ENCODE measurements around the gene BBX. TPM values are rescaled to one million over a fixed set of nuclear protein-coding genes. Genes with fewer than 3 reads are reported as not detected.
"Not testable (repeated sequence)": the region's sequence is repeated elsewhere in the genome, so short reads cannot be mapped to it uniquely, and the experiment has no call there.

The BBX gene
- total RNA-seq, 1 donor from 2014 or later, result 53.5 TPM

GRCh38 chr3:107796791-107797190, 274.0 kb downstream of the BBX start:
- DNase-seq (ENCODE audit: low read depth, low spot score), result no peak

GRCh38 chr3:107797586-107797985, 274.8 kb downstream of the BBX start:
- no peak for DNase-seq (ENCODE audit: low read depth, low spot score)

- DNase-seq (ENCODE audit: low read depth, low spot score), result peak; percentile 4
Observed at GRCh38 chr3:107798381-107798780, 275.6 kb downstream of the BBX start.

- DNase-seq (ENCODE audit: low read depth, low spot score), result no peak
Observed at GRCh38 chr3:107800710-107801109, 277.9 kb downstream of the BBX start.

GRCh38 chr3:107803170-107803569, 280.4 kb downstream of the BBX start:
- DNase-seq (ENCODE audit: low read depth, low spot score), result no peak

- no peak for DNase-seq (ENCODE audit: low read depth, low spot score)
Observed at GRCh38 chr3:107806021-107806420, 283.3 kb downstream of the BBX start.

GRCh38 chr3:107806536-107806935, 283.8 kb downstream of the BBX start:
- no peak for DNase-seq (ENCODE audit: low read depth, low spot score)

- no peak for DNase-seq (ENCODE audit: low read depth, low spot score)
Observed at GRCh38 chr3:107810171-107811071, 287.7 kb downstream of the BBX start.

GRCh38 chr3:107813026-107813425, 290.3 kb downstream of the BBX start:
- no peak for DNase-seq (ENCODE audit: low read depth, low spot score)

GRCh38 chr3:107816107-107816506, 293.3 kb downstream of the BBX start:
- DNase-seq (ENCODE audit: low read depth, low spot score), result no peak

GRCh38 chr3:107817076-107817475, 294.3 kb downstream of the BBX start:
- DNase-seq (ENCODE audit: low read depth, low spot score), result no peak

GRCh38 chr3:107818025-107818424, 295.3 kb downstream of the BBX start:
- no peak for DNase-seq (ENCODE audit: low read depth, low spot score)

- DNase-seq (ENCODE audit: low read depth, low spot score), result no peak
Observed at GRCh38 chr3:107819656-107820055, 296.9 kb downstream of the BBX start.

GRCh38 chr3:107822308-107822707, 299.5 kb downstream of the BBX start:
- no peak for DNase-seq (ENCODE audit: low read depth, low spot score)

- no peak for DNase-seq (ENCODE audit: low read depth, low spot score)
Observed at GRCh38 chr3:107824822-107825371, 302.1 kb downstream of the BBX start.

GRCh38 chr3:107825556-107825955, 302.8 kb downstream of the BBX start:
- no peak for DNase-seq (ENCODE audit: low read depth, low spot score)

GRCh38 chr3:107826727-107827126, 304.0 kb downstream of the BBX start:
- no peak for DNase-seq (ENCODE audit: low read depth, low spot score)

GRCh38 chr3:107829185-107829584, 306.4 kb downstream of the BBX start:
- no peak for DNase-seq (ENCODE audit: low read depth, low spot score)

GRCh38 chr3:107831590-107831989, 308.8 kb downstream of the BBX start:
- DNase-seq (ENCODE audit: low read depth, low spot score), result no peak

GRCh38 chr3:107833043-107833442, 310.3 kb downstream of the BBX start:
- no peak for DNase-seq (ENCODE audit: low read depth, low spot score)

GRCh38 chr3:107833722-107834416, 311.1 kb downstream of the BBX start:
- no peak for DNase-seq (ENCODE audit: low read depth, low spot score)

- not testable (repeated sequence) for DNase-seq (ENCODE audit: low read depth, low spot score)
Observed at GRCh38 chr3:107835001-107835400, 312.2 kb downstream of the BBX start.

All from pulmonary artery endothelial cell (primary cell).